ENCODE data around the gene ZBTB7A. TPM values are rescaled to one million over a fixed set of nuclear protein-coding genes. Genes with fewer than 3 reads are reported as not detected.
A peak's percentile ranks its signal among the peaks of the same experiment; 100 is the strongest.

The ZBTB7A gene
- total RNA-seq, 1 donor from 2014 or later, result 30.0 TPM

DNA sequence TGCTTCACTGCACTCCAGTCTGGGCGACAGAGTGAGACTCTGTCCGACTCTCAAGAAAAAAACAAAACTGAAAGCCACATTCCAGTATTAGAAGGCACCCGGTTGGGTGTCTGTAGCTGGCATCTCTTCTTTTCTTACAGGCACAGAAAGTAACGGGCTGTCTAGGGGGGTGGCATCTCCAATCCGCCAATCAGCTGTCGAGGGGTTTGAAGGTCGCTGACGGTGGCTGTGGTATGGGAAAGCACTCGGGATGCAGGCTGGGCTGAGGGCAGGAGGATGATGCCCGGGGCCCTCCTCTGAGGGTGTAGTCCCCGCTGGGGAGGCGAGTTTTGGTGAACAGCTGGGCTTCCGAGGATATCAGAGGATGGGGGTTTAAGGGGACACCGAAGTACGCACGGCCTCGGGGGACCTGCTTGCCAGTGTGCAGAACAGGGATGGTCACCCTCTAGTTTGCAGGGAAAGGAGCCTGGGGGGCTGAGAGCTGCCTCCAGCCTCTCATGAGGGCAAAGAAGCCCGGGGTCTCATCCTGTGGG is 27.0 kb upstream of the ZBTB7A start:
- no peak overlapping the region for H3K27ac Mint-ChIP-seq (ENCODE audit: unreplicated experiment)
- no peaks in the 10 kb centered on the region for H3K4me1 Mint-ChIP-seq (ENCODE audit: unreplicated experiment)
- DNase-seq (ENCODE audit: extremely low spot score, unreplicated experiment), result peak; percentile 75
- TF ChIP-seq CTCF (IDR thresholded peaks at IDR 0.05), result no peak
- H3K9me3 Mint-ChIP-seq (ENCODE audit: unreplicated experiment), result no peaks in the 10 kb centered on the region
- no peaks in the 10 kb centered on the region for H3K27me3 Mint-ChIP-seq (ENCODE audit: unreplicated experiment)
- no peak overlapping the region for H3K4me3 Mint-ChIP-seq (ENCODE audit: unreplicated experiment)
- peaks cover 13% of the 10 kb centered on the region for H3K36me3 Mint-ChIP-seq (ENCODE audit: unreplicated experiment)

- Mint-ChIP-seq H3K36me3 (ENCODE audit: unreplicated experiment) (peaks cover 7% of the 10 kb centered on the region), H3K27ac (ENCODE audit: unreplicated experiment) (no peak overlapping the region), H3K27me3 (ENCODE audit: unreplicated experiment) (no peaks in the 10 kb centered on the region), H3K4me3 (ENCODE audit: unreplicated experiment) (no peak overlapping the region), H3K4me1 (ENCODE audit: unreplicated experiment) (peaks cover 6% of the 10 kb centered on the region), H3K9me3 (ENCODE audit: unreplicated experiment) (no peaks in the 10 kb centered on the region)
- no peak for TF ChIP-seq CTCF (IDR thresholded peaks at IDR 0.05)
- peak; percentile 80 for DNase-seq (ENCODE audit: extremely low spot score, unreplicated experiment)
These were observed 23.9 kb upstream of the ZBTB7A start for GRCh38 chr19:4090356-4091220.

GRCh38 chr19:4089946-4090345 is 23.2 kb upstream of the ZBTB7A start:
- TF ChIP-seq CTCF (IDR thresholded peaks at IDR 0.05), result no peak
- Mint-ChIP-seq H3K27ac (ENCODE audit: unreplicated experiment) (no peak overlapping the region), H3K36me3 (ENCODE audit: unreplicated experiment) (peaks cover 7% of the 10 kb centered on the region), H3K4me3 (ENCODE audit: unreplicated experiment) (no peak overlapping the region), H3K27me3 (ENCODE audit: unreplicated experiment) (no peaks in the 10 kb centered on the region), H3K4me1 (ENCODE audit: unreplicated experiment) (peaks cover 6% of the 10 kb centered on the region), H3K9me3 (ENCODE audit: unreplicated experiment) (no peaks in the 10 kb centered on the region)
- no peak for DNase-seq (ENCODE audit: extremely low spot score, unreplicated experiment)

DNA sequence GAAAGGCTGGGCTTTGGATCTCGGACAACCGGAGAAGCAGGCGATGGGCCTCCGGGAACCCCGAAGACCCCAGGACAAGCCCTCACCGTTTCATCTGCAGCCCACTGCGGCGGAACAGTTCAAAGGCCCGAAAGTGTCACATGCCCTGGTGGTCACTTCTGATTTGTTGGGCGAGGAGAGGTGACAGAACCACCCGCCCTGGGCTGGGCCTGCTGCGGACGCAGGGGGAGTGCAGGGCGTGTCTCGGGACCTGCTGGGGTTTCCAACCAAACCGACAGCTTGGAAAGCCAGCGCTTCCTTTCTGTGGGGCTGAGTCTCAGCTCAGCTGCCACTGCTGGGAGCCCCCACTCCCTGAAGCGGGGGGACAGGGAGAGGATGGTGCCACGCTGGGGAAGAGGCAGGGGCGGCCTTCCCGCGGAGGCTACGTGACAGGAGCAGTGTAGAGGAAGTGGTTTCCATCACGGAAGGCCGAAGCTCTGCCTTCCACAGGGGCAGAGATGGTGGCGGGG is 22.8 kb upstream of the ZBTB7A start:
- Mint-ChIP-seq H3K27ac (ENCODE audit: unreplicated experiment) (no peak overlapping the region), H3K36me3 (ENCODE audit: unreplicated experiment) (peaks cover 7% of the 10 kb centered on the region), H3K4me1 (ENCODE audit: unreplicated experiment) (peaks cover 6% of the 10 kb centered on the region), H3K9me3 (ENCODE audit: unreplicated experiment) (no peaks in the 10 kb centered on the region), H3K27me3 (ENCODE audit: unreplicated experiment) (no peaks in the 10 kb centered on the region), H3K4me3 (ENCODE audit: unreplicated experiment) (no peak overlapping the region)
- peak; percentile 80 for DNase-seq (ENCODE audit: extremely low spot score, unreplicated experiment)
- TF ChIP-seq CTCF (IDR thresholded peaks at IDR 0.05), result no peak

DNA sequence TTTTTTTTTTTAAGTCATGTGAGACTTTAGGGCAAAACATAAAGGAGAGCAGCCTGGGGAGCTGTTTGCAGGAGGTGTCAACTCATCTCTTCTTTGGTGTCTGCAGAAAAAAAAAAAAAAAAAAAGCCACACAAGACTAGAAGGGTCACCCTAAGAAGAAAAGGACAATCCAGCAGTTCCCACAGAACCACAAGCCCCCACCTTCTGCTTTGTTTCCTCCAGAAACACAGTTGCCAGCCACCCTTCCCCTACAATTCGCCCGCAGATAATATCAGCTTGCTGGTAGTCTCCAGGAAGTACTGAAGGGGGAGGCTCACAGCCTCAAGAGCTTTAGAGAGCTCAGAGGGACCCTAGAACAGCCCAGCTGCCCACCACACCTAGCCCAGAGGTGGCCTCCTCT is 22.3 kb upstream of the ZBTB7A start:
- Mint-ChIP-seq H3K4me1 (ENCODE audit: unreplicated experiment) (peaks cover 9% of the 10 kb centered on the region), H3K27ac (ENCODE audit: unreplicated experiment) (no peak overlapping the region), H3K9me3 (ENCODE audit: unreplicated experiment) (no peaks in the 10 kb centered on the region), H3K36me3 (ENCODE audit: unreplicated experiment) (peaks cover 7% of the 10 kb centered on the region), H3K4me3 (ENCODE audit: unreplicated experiment) (no peak overlapping the region), H3K27me3 (ENCODE audit: unreplicated experiment) (no peaks in the 10 kb centered on the region)
- no peak for DNase-seq (ENCODE audit: extremely low spot score, unreplicated experiment)
- TF ChIP-seq CTCF (IDR thresholded peaks at IDR 0.05), result no peak
